ENCODE results near the gene BMP4.

Gene BMP4

GRCh38 chr14:53943751-53944083 lies 12.9 kb downstream of the BMP4 start:
- DNase-seq: no peak

GRCh38 chr14:53942970-53943750 lies 13.5 kb downstream of the BMP4 start:
- DNase-seq: no peak

- DNase-seq: no peak
These were observed 18.3 kb downstream of the BMP4 start for GRCh38 chr14:53938136-53938837.

GRCh38 chr14:53934778-53935414 lies 21.7 kb downstream of the BMP4 start:
- no peak for DNase-seq

GRCh38 chr14:53932966-53933365 lies 23.7 kb downstream of the BMP4 start:
- DNase-seq: no peak

- peak; percentile 19 for DNase-seq
These were observed 26.5 kb downstream of the BMP4 start for GRCh38 chr14:53929871-53930715.

- no peak for DNase-seq
These were observed 29.5 kb downstream of the BMP4 start for GRCh38 chr14:53927171-53927570.

GRCh38 chr14:53925201-53925766 lies 31.3 kb downstream of the BMP4 start:
- DNase-seq: no peak

- no peak for DNase-seq
These were observed 31.9 kb downstream of the BMP4 start for GRCh38 chr14:53924753-53925152.

GRCh38 chr14:53921027-53921426 lies 35.6 kb downstream of the BMP4 start:
- DNase-seq: no peak

- no peak for DNase-seq
These were observed 40.4 kb downstream of the BMP4 start for GRCh38 chr14:53916239-53916638.

- no peak for DNase-seq
These were observed 41.1 kb downstream of the BMP4 start for GRCh38 chr14:53915364-53916014.

GRCh38 chr14:53912021-53912420 lies 44.6 kb downstream of the BMP4 start:
- DNase-seq: no peak

- no peak for DNase-seq
These were observed 48.2 kb downstream of the BMP4 start for GRCh38 chr14:53908416-53908815.

- DNase-seq: no peak
These were observed 54.3 kb downstream of the BMP4 start for GRCh38 chr14:53902307-53902706.

GRCh38 chr14:53900499-53900898 lies 56.1 kb downstream of the BMP4 start:
- DNase-seq: no peak

Measured in CD4-positive, alpha-beta T cell treated with Interleukin-17A for 1 hour (primary cell).